CD8-positive, alpha-beta memory T cell (primary cell): Measurements from ENCODE around the gene FLAD1. TPM values are rescaled to one million over a fixed set of nuclear protein-coding genes. Genes with fewer than 3 reads are reported as not detected.

ENCODE experiments used
- CTCF ChIA-PET: fragments of 350-600 bp; sonication (Branson Sonifier 250); formaldehyde crosslinking; loops from one replicate; lab custom pipeline; 2021; ENCODE audit warnings: antibody characterized with exemption; lab: Charles Lee
- POLR2A ChIA-PET: fragments of 350-600 bp; sonication (Branson Sonifier 250); formaldehyde crosslinking; loops from one replicate; lab custom pipeline; 2021; ENCODE audit warnings: antibody characterized with exemption; lab: Charles Lee
- DNase-seq, 5 donors: peaks; one replicate each; pipeline versions ENCODE4 v3.0.0 to v3.0.0-alpha.2; 2020 to 2022; ENCODE audit warnings: mixed read lengths in 1 of 5
- H3K27ac ChIP-seq: one replicate; pipeline ENCODE4 v1.7.0; 2013; ENCODE audit warnings: low read depth, mild to moderate bottlenecking, low read length, moderate library complexity
- H3K27me3 ChIP-seq: 2 replicates; pipeline ENCODE4 v1.7.0; 2013; ENCODE audit warnings: low read length, mild to moderate bottlenecking; ENCODE audit not compliant: insufficient read depth, poor library complexity, severe bottlenecking
- H3K36me3 ChIP-seq: 2 replicates; pipeline ENCODE4 v1.7.0; 2013; ENCODE audit warnings: mild to moderate bottlenecking, low read length, moderate library complexity; ENCODE audit not compliant: insufficient read depth
- H3K4me1 ChIP-seq: 2 replicates; pipeline ENCODE4 v1.7.0; 2013; ENCODE audit warnings: mild to moderate bottlenecking, low read length, moderate library complexity; ENCODE audit not compliant: insufficient read depth
- H3K4me3 ChIP-seq: 2 replicates; pipeline ENCODE4 v1.7.0; 2013; ENCODE audit warnings: mild to moderate bottlenecking, low read length
- H3K9me3 ChIP-seq: 2 replicates; pipeline ENCODE4 v1.7.0; 2013; ENCODE audit warnings: mild to moderate bottlenecking, low read length
- H3K27ac Mint-ChIP-seq, 8 donors: one replicate each; pipeline ENCODE4 v1.8.0; 2020 to 2021; ENCODE audit warnings: mixed read lengths in 8 of 8, mild to moderate bottlenecking in 6 of 8, inconsistent platforms in 3 of 8, moderate library complexity in 3 of 8
- H3K27me3 Mint-ChIP-seq, 2 donors: one replicate each; pipeline ENCODE4 v1.8.0; 2020 to 2021; ENCODE audit warnings: mixed read lengths in 2 of 2, mild to moderate bottlenecking in 1 of 2, moderate library complexity in 1 of 2
- H3K36me3 Mint-ChIP-seq, 3 donors: one replicate each; pipeline ENCODE4 v1.8.0; 2020 to 2021; ENCODE audit warnings: mixed read lengths in 3 of 3, inconsistent platforms in 1 of 3, mild to moderate bottlenecking in 1 of 3
- H3K4me1 Mint-ChIP-seq, 3 donors: one replicate each; pipeline ENCODE4 v1.8.0; 2020 to 2021; ENCODE audit warnings: mixed read lengths in 3 of 3, inconsistent platforms in 1 of 3, mild to moderate bottlenecking in 1 of 3
- H3K4me3 Mint-ChIP-seq, 7 donors: one replicate each; pipeline ENCODE4 v1.8.0; 2020 to 2021; ENCODE audit warnings: mixed read lengths in 7 of 7, mild to moderate bottlenecking in 6 of 7, moderate library complexity in 4 of 7, inconsistent platforms in 2 of 7
- H3K9me3 Mint-ChIP-seq, 5 donors: one replicate each; pipeline ENCODE4 v1.8.0; 2020 to 2022; ENCODE audit warnings: mixed read lengths in 5 of 5, mild to moderate bottlenecking in 3 of 5, moderate library complexity in 2 of 5, inconsistent platforms in 1 of 5
- polyA plus RNA-seq: library from polyadenylated mRNA; unstranded; fragments of 300-500 nt; fragmentation: Illumina TruSeq; gene quantifications from one replicate; pipeline ENCODE4 v1.2.3, GENCODE V29; 2021
- total RNA-seq, 2 experiments: library from RNA; stranded (reverse); gene quantifications; one replicate each; pipeline ENCODE4 v1.2.3, GENCODE V29; 2021

Gene FLAD1
- total and polyA plus RNA-seq, 3 experiments from 2014 or later, result 51.2 to 76.3 (median 73.7) TPM

GRCh38 chr1:154987326-154987725 lies 4.2 kb downstream of the FLAD1 start:
- Mint-ChIP-seq H3K27ac (no peak overlapping the region), H3K27me3 (no peaks in the 10 kb centered on the region), H3K4me1 (peaks cover 14 to 23% (median 14%) of the 10 kb centered on the region in 3 donors), H3K36me3 (peaks cover 4 to 44% (median 5%) of the 10 kb centered on the region in 3 donors), H3K4me3 (no peak overlapping the region), H3K9me3 (no peaks in the 10 kb centered on the region)
- H3K9me3 ChIP-seq, result no peaks in the 10 kb centered on the region
- POLR2A ChIA-PET, result no interaction called here
- H3K27me3 ChIP-seq, result no peaks in the 10 kb centered on the region
- H3K4me3 ChIP-seq, result no peak overlapping the region
- DNase-seq, result peak in 1 of 5 donors; percentile 29
- H3K27ac ChIP-seq, result no peak overlapping the region
- CTCF ChIA-PET, result interaction anchor here (0.8 to 8.4 kb wide), 5 partner anchors 11 to 206 kb away, joined by 3 to 74 read pairs (median 3); partner anchors contain the start of genes PMVK and ZBTB7B
- peaks cover 25% of the 10 kb centered on the region for H3K36me3 ChIP-seq
- peaks cover 18% of the 10 kb centered on the region for H3K4me1 ChIP-seq

- peak overlapping the region in 3 of 8 donors; percentile 23 to 81 (median 72) for H3K27ac Mint-ChIP-seq
- Histone ChIP-seq H3K27me3 (no peaks in the 10 kb centered on the region), H3K27ac (no peak overlapping the region), H3K4me3 (no peak overlapping the region), H3K9me3 (no peaks in the 10 kb centered on the region), H3K4me1 (peaks cover 14% of the 10 kb centered on the region), H3K36me3 (peaks cover 25% of the 10 kb centered on the region)
- ChIA-PET POLR2A (no interaction called here), CTCF (interaction anchor here (1.0 to 8.4 kb wide), 3 partner anchors 10 to 29 kb away, joined by 3 to 74 read pairs (median 22); partner anchors contain the start of gene ZBTB7B)
- peaks cover 4 to 51% (median 5%) of the 10 kb centered on the region in 3 donors for H3K36me3 Mint-ChIP-seq
- H3K4me1 Mint-ChIP-seq, result peaks cover 14 to 23% (median 14%) of the 10 kb centered on the region in 3 donors
- H3K9me3 Mint-ChIP-seq, result no peaks in the 10 kb centered on the region
- H3K4me3 Mint-ChIP-seq, result no peak overlapping the region
- no peak for DNase-seq
- no peaks in the 10 kb centered on the region for H3K27me3 Mint-ChIP-seq
These were observed 5.2 kb downstream of the FLAD1 start for GRCh38 chr1:154988058-154988954.

GRCh38 chr1:154989195-154989860 lies 6.2 kb downstream of the FLAD1 start:
- Histone ChIP-seq H3K27me3 (no peaks in the 10 kb centered on the region), H3K36me3 (peaks cover 25% of the 10 kb centered on the region), H3K4me3 (no peak overlapping the region), H3K4me1 (peaks cover 4% of the 10 kb centered on the region), H3K27ac (no peak overlapping the region), H3K9me3 (no peaks in the 10 kb centered on the region)
- Mint-ChIP-seq H3K4me1 (peaks cover 9 to 23% (median 14%) of the 10 kb centered on the region in 3 donors), H3K27ac (peak overlapping the region in 3 of 8 donors; percentile 19 to 72 (median 36)), H3K27me3 (no peaks in the 10 kb centered on the region), H3K9me3 (no peaks in the 10 kb centered on the region), H3K36me3 (peaks cover 4 to 52% (median 5%) of the 10 kb centered on the region in 3 donors), H3K4me3 (no peak overlapping the region)
- POLR2A ChIA-PET, result no interaction called here
- DNase-seq, result no peak
- CTCF ChIA-PET, result interaction anchor here (1.0 to 8.4 kb wide), 3 partner anchors 9 to 28 kb away, joined by 3 to 74 read pairs (median 22); partner anchors contain the start of gene ZBTB7B

- peaks cover 4% of the 10 kb centered on the region for H3K4me1 ChIP-seq
- peaks cover 25% of the 10 kb centered on the region for H3K36me3 ChIP-seq
- H3K27me3 ChIP-seq, result no peaks in the 10 kb centered on the region
- H3K27ac Mint-ChIP-seq, result no peak overlapping the region
- H3K4me3 Mint-ChIP-seq, result no peak overlapping the region
- no peaks in the 10 kb centered on the region for H3K27me3 Mint-ChIP-seq
- peaks cover 4 to 50% (median 5%) of the 10 kb centered on the region in 3 donors for H3K36me3 Mint-ChIP-seq
- ChIA-PET CTCF (no interaction called here), POLR2A (no interaction called here)
- H3K9me3 ChIP-seq, result no peaks in the 10 kb centered on the region
- no peaks in the 10 kb centered on the region for H3K9me3 Mint-ChIP-seq
- H3K4me3 ChIP-seq, result no peak overlapping the region
- no peak overlapping the region for H3K27ac ChIP-seq
- DNase-seq, result peak in 1 of 5 donors; percentile 18
- peaks cover 9 to 23% (median 14%) of the 10 kb centered on the region in 3 donors for H3K4me1 Mint-ChIP-seq
These were observed 7.1 kb downstream of the FLAD1 start for GRCh38 chr1:154990276-154990675.

- peak in 1 of 5 donors; percentile 35 for DNase-seq
- Mint-ChIP-seq H3K9me3 (no peaks in the 10 kb centered on the region), H3K27ac (no peak overlapping the region), H3K27me3 (no peaks in the 10 kb centered on the region), H3K4me1 (peaks cover 13 to 24% (median 19%) of the 10 kb centered on the region in 3 donors), H3K4me3 (no peak overlapping the region), H3K36me3 (peaks cover 4 to 41% (median 5%) of the 10 kb centered on the region in 3 donors)
- CTCF ChIA-PET, result interaction anchor here (0.5 to 13.6 kb wide), 4 partner anchors 12 to 68 kb away, joined by 3 to 207 read pairs (median 3); no protein-coding TSS in a partner anchor
- Histone ChIP-seq H3K4me1 (peaks cover 8% of the 10 kb centered on the region), H3K27me3 (no peaks in the 10 kb centered on the region), H3K36me3 (peaks cover 19% of the 10 kb centered on the region), H3K27ac (no peak overlapping the region), H3K4me3 (no peak overlapping the region), H3K9me3 (no peaks in the 10 kb centered on the region)
- POLR2A ChIA-PET, result interaction anchor here (0.5 to 2.3 kb wide), 2 partner anchors 9 to 12 kb away, joined by 4 to 7 read pairs; partner anchors contain the start of gene FLAD1
These were observed 9.8 kb downstream of the FLAD1 start for GRCh38 chr1:154992721-154993571.

GRCh38 chr1:154993572-154994268 lies 10.6 kb downstream of the FLAD1 start, which contains the start of gene LENEP:
TSS of gene LENEP (plus strand) at chr1:154993586. CDS start at chr1:154993608, 22 bp downstream.
- H3K27ac Mint-ChIP-seq, result peak within 1 kb of the TSS in 4 of 8 donors; percentile 13 to 52 (median 36)
- H3K36me3 Mint-ChIP-seq, result peaks cover 4 to 33% (median 5%) of the 10 kb centered on the region in 3 donors
- no peak within 1 kb of the TSS for H3K4me3 ChIP-seq
- CTCF ChIA-PET, result interaction anchor here (0.5 to 13.6 kb wide), 8 partner anchors 8 to 67 kb away, joined by 3 to 207 read pairs (median 3); partner anchors contain the start of genes FLAD1 and PMVK
- H3K4me1 ChIP-seq, result peaks cover 12% of the 10 kb centered on the region
- H3K4me3 Mint-ChIP-seq, result peak within 1 kb of the TSS in 1 of 7 donors; percentile 9
- DNase-seq, result peak in 1 of 5 donors; percentile 43
- H3K27ac ChIP-seq, result peak within 1 kb of the TSS; percentile 32
- H3K4me1 Mint-ChIP-seq, result peaks cover 16 to 24% (median 19%) of the 10 kb centered on the region in 3 donors
- no peaks in the 10 kb centered on the region for H3K9me3 Mint-ChIP-seq
- no peaks in the 10 kb centered on the region for H3K27me3 Mint-ChIP-seq
- H3K36me3 ChIP-seq, result peaks cover 12% of the 10 kb centered on the region
- H3K9me3 ChIP-seq, result no peaks in the 10 kb centered on the region
- POLR2A ChIA-PET, result interaction anchor here (2.3 kb wide), 1 partner anchor 10 kb away, joined by 7 read pairs; the partner anchor contains the start of gene FLAD1
- H3K27me3 ChIP-seq, result no peaks in the 10 kb centered on the region
